Measurements from ENCODE around the gene CSNK1D.

Gene CSNK1D

DNA sequence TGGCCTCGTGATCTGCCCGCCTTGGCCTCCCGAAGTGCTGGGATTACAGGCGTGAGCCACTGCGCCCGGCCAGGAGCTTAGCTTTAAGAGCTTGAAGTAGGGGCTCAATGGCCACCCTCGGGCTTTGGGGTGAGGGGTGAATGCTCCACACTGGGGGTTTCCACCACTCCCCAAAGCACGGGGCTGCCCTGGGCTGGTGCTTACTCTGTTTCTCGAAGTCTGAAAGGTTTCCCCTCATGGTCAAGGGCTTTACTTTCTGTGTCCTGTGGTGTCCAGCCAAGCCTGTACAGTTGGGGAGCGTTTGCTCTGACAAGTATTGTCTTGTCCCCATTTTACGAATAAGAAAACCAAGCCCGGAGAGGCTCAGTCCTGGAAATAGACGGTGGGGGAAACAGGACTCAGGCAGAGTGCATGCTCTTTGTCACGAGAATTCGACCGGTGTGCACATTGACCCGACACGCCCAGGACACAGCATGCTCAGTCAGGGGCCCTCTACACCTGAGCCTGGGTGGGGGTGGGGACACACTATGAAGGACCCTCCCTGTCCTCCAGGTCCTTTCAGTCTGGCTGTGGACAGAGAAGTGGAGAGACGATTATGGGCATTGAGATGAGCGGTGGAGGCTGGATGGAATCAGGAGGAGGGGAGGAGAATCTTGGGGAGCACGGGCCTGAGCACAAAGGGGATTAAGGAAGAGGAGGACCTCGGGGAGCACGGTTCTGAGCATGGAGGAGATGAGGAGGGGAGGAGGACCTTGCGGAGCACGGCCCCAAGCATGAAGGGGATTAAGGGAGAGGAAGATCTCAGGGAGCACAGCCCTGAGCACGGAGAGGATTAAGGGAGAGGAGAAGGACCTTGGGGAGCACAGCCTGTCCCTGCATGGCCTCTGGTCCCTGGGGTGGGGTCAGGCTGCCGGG, 36.4 kb upstream of the CSNK1D start:
- no peak for DNase-seq

DNA sequence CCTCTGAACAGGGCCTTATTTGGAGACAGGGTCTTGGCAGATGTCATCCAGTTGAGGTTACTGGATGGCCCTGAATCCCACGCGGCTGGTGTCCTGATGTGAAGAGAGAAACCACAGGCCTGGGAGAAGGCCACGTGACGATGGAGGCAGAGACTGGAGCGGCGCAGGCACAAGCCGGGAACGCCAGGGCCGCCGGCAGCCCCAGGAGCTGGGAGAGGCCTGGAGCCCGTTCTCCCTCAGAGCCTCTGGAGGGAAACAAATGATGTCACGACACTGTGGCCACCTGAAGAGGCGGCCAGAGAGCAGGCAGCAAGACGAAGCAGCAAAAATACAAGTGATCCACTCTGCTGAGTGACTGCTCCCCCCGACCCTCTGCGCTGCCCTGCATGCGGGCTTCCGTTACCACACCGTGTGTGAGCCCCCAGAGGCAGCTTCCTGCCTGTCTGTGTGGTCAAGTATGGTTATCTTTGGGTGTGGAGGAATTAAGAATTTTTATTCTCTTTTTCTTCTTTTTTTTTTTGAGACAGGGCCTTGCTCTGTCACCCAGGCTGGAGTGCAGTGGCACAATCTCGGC, 32.3 kb upstream of the CSNK1D start:
- no peak for DNase-seq

DNA sequence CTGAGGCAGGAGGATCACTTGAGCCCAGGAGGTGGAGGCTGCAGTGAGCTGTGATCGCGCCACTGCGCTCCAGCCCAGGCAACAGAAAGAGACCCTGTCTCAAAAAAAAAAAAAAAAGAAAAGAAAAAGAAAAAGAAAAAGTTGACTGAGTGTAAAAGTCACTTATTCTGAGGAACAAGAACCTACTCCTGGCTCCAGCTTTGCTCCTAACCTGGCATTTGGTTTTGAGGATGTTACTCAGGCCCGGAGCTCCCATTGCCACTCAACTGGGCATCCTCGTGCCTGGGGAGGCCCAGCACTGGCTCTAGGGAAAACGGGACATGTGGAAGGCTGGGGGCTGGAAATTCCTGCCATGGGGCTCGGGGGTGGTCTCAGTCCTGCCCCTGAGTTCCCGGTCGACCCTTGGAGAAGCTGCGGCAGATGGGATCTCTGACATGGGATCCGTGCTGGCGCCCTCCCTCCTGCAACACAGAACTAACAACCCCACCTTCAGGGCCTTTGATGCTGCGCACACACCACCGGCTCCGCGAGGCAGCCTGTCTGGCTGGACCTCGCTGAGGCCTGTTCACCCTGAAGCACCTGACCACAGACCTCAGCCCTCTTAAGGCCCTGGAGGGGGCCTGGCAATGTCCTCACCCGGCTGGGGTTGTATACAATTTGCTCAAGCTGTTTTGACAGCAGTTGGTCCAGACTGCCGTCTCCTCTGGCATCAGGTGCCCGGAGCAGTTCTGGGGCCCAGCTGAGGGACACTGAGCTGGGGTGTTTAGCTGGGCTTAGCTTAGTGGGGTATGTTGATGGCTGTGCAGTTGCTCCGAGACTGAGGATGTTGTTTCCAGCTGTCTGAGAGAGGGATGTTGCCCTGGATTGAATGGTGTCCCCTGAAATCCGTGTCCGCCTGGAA, 31.6 kb upstream of the CSNK1D start:
- DNase-seq = peak; percentile 51

DNA sequence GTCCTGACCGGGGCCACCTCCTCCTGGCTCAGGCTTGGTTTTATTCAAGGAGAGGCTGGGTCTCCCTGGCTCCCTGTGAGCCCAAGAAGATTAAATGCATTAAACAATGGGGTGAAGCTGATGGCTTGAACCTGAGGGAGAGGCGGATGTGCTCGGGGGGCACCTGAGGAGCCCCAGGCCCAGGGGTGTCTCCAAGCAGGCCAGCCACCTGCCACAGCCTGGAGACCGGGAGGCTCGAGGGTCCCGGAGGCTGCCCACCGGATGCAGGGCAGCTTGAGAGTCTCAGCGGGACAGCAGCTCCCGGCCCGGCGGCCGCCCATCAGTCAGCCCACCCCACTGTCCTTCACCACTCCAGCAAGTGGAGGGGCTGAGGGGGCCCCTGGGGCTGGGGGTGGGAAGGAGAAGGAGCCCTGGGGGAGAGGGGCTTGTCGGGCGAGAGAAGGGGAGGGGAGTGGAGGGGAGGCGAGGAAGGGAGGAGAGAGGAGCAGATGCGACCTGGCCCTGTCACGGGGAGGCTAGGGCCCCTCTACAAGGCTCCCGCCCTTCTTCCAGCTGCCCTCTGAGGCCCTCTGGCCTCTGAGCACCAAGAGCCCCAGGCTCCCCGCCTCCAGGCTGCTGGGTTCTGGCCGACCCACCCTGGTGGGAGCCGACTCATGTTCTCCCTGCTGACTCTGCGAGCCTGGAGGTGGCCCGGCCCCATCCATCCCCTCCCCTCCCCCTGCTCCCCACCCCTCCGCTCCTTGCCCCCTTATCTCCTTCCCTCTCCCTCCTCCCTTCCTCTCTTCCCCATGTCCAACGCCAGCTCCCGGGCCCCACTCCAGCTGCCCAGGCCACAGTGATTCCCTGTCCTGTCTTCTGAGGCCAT, 30.7 kb upstream of the CSNK1D start:
- no peak for DNase-seq

DNA sequence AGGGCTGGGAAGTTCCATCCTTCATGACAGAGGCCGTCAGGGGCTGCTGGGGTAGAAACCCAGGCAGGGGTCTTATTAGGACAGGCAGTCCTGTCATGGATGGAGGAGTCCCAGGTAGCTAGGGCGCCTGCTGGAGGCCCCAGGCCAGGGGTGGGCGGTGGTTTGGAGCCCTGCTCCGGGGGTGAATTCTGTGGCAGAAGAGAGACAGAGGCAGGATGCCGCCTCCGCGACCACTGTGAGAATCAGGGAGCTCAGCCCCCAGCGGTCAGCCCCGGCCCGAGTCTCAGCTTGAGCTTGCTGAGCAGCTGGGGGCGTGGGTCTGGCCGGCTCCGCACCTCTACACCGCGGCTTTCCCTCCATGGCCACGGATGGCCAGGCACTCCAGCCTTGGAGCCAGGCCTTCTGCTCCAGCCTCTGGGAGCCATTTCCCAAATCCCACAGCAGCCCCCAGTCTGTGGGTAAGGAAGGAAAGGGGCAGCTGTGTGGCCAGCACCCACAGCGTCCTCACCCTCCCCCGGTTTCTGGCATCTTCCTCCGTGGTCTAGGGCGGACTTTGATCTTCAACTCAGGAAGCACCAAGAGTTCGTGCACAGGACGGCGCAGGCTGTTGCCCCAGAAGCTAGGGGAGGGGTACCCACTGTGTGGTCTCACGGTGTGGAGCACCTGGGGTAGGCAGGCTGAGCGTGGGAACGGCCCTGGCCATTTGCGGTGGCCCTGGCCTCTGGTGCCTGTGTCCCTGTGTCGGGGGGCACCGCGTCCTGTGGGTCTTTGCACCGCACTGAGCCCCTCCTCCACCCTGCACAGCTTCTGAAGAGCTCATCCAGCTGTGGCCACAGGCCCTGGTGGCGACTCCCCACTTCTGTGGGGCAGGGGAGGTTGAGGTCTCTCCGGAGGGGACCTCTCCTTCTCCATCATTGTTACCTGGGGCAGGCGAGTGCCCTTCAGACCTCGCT, 29.8 kb upstream of the CSNK1D start:
- DNase-seq = peak; percentile 64

DNA sequence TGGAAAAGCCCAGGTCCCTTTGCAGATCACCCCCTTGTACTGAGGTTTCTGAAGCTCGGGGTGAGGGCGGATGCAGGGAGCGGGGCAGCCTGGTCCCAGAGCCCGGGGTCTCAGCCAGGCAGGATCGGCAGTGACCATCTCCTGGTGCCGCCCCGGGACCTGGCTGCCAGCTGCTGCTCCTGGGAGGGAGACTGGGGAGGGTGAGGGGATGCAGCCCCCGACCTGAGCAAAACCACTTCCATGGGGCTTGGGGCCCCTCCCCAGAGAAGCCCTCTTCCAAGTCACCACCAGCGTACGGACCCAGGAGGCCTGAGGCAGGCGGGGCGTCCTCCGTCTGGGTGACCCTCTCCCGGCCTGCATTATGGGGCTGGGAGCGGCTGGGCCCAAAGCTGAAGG, 29.1 kb upstream of the CSNK1D start:
- no peak for DNase-seq

DNA sequence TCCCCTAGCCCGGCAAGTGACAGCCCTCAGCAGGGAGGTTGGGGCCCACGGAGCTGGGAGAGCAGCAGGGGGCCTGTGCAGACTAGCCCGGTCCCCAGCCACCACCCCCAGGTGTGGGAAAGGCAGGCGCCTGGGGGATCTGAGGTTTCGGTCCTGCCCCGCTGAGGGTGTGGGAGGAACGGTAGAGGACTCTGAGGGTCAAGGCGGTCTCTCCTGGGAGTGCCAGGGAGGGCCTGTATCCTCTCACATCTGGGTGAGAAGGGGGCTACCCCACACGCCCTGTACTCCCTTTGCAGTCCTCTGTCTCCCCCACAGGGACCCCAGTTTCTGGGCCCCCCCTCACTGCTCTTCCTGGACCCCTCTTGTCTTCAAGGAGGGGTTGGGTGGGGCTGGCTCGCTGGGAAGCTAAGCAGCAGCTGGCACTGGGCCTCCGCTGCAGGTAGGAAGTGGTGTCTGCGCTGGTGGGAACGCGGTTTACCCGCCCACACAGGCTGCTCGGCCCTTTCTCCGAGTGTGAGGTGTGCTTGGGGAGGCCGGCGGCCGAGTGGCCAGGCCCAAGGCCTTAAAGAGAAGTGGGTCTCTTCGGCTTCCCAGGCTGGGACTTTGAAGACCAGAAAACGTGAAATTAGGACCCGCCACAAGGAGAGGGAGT, 28.5 kb upstream of the CSNK1D start:
- DNase-seq = peak; percentile 86

DNA sequence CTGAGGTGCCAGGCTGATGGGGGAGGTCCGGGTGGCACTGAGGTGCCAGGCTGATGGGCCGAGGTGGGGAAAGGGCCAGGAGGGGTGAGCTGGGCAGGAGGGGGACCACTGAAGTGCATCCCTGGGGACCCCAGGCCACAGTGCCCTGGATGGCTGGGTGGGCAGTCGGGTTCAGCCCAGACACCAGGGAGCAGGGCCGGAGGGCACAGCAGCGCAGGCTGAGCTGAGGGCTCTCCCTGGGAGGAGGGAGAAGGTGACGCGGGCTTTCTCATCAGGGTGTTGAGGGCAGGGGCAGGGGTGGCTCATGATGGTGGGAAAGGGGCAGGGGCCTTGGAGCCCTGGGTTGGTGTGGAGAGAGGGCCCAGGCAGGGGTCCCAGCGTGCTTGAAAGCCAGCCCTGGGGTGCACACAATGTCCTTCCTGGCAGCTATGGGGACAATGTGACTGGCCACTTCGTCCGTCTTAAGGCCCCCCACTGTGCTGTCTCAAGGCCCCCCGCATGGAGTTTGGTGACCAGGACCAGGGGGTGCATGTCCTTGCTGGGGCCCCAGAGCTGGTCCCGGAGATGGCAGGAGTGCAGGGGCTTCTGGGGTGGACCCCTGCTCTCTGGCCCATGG, 27.9 kb upstream of the CSNK1D start:
- DNase-seq = no peak

DNA sequence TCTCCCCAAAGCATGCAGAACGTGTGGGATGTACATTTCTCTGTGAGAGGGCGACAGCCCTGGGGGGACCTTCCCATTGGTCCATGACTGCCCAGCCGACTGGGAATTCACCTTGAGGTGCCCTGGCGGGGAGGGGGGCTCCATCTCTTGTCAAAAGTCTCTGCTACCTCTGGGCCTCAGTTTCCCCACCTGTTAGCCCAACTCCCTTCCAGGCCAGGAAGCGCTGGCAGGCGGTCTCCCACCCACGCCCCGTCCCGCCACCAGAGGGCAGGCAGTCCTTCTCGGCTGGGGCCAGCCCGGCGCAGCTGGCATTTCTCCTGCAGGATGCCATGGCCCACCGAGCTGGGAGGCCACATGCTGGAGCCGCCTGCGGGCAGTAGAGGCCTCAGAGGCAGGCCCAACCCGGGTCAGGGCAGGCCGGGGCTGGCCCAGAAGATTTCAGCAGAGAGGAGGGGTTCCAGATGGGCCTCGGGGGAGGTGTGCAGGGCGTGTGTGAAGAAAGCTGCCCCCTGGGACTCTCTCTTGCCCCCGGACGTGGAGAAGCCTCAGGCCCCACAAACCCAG, 27.3 kb upstream of the CSNK1D start:
- DNase-seq = peak; percentile 86

DNA sequence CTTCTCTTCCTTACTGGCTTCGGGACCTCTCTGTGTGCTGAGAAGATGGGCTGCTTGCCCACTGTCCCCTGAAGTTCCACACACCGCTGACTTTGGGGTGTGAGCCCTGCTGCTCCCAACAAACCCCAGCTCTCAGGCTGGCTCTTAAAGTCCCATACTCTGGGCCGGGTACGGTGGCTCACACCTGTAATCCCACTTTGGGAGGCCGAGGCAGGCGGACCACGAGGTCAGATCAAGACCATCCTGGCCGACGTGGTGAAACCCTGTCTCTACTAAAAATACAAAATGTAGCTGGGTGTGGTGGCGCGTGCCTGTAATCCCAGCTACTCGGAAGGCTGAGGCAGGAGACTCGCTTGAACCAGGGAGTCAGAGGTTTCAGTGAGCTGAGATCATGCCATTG, 26.7 kb upstream of the CSNK1D start:
- peak; percentile 39 for DNase-seq

DNA sequence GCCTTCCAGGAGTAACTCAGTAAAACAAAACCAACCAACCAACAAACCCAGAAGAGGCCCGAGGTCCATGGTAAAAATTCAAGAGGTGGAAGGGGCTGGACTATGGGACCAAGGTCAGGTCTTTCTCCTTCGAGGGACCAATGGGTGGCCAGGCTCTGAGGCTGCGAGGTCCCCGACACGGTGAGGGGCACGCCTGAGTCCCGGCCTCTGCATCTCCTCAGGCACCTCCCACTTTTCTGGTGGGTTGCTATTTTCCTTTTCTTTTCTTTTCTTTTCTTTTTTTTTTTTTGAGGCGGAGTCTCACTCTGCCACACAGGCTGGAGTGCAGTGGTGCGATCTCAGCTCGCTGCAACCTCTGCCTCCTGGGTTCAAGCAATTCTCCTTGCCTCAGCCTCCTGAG, 26.0 kb upstream of the CSNK1D start:
- peak; percentile 75 for DNase-seq

DNA sequence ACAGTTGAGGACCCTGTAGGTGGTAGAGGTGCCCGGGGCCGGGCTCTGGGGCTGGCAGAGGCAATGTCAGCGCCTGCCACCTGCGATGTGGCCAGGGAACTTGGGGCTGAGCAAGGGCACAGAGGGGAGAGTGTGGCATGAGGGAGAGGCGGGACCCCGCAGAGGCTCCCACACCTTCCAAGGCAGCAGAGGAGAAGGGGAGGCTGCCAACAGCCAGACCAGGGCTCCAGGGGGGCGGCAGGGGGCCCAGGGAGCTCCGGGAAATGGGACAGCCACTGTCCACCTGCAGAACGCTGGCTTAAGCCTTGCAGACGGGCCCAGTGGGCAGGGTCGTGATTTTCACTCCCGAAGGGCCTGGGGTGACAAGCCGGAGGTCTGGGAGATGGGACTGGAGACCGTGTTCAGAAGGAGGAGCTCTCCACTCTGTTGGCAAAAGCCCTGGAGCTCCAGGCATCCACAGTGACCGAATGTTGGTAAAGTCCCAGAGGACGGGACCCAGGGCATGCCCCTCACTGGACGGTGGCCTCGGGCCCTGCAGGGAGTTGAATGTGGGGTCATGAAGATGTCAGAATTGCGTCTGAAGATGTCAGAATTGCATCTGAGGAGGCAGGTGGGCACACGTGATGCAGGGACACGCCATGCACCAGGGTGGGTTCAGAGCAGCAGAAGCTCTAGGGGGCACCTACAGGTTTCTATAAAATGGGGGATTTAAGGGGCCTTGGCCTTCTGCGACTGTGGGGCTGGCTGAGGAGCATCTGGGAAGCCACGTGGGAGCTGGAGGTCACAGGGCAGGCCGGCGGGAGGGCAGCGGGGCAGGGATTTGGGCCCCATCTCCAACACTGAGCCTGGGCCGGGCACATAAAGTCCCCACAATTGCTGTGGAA, 25.3 kb upstream of the CSNK1D start:
- DNase-seq = peak; percentile 63

DNA sequence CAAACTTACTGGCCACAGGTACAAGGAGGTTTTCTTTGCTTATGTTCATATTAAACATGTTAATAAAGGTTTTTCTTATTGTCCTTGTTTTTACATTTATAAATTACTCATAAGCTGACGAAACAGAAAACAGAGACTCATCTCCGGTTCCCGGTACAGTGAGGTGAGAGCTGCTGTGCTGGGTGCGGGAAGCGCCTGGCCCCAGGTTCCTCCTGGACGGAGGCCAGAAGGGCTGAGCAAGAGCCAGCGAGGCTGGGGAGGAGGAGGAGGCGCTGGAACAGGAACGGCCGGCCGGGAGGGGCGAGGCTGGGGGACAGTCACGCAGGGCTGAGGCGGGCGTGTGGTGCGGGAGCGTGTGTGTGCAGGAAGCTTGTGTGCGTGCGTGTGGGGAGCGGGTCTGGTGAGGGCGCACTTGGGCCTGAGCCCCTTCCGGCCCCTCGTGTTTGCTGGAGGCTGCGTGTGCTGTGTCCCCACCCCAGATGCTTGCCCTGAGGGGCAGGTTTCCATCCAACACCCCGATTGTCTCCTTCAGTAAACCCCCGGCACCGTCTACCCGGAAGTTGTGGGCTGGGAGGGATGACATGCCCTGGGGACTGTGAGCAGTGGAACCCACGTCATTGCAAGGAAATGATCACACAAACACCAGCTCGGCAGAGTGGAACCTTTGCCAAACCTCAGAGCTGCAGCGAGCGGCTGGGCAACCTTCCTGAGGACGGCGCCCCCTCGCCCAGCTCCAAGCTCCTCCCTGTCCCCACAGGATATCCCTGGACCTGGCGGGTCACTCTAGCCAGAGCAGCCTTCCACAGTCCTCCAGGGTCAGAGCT, 24.4 kb upstream of the CSNK1D start:
- peak; percentile 95 for DNase-seq

DNA sequence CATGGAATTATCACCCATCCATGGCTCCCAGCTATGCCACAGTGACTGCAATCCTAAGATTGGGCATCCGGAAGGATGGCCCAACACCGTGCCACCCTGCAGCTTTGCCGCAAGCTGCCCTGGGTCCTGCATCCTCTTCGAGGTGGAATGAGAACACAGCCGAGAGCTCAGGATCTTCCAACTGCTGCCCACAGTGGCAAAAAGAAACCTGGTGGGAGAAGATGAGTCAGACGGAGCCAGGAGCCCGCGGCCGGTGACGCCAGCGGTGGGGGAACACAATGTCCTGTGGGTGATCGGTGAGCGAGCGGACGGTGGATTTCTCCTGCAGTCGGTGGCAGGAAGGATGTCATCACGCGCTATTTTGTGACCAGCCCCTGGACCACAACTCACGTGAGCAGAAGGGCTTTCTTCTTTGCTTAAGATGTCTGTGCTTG, 23.8 kb upstream of the CSNK1D start:
- peak; percentile 94 for DNase-seq

DNA sequence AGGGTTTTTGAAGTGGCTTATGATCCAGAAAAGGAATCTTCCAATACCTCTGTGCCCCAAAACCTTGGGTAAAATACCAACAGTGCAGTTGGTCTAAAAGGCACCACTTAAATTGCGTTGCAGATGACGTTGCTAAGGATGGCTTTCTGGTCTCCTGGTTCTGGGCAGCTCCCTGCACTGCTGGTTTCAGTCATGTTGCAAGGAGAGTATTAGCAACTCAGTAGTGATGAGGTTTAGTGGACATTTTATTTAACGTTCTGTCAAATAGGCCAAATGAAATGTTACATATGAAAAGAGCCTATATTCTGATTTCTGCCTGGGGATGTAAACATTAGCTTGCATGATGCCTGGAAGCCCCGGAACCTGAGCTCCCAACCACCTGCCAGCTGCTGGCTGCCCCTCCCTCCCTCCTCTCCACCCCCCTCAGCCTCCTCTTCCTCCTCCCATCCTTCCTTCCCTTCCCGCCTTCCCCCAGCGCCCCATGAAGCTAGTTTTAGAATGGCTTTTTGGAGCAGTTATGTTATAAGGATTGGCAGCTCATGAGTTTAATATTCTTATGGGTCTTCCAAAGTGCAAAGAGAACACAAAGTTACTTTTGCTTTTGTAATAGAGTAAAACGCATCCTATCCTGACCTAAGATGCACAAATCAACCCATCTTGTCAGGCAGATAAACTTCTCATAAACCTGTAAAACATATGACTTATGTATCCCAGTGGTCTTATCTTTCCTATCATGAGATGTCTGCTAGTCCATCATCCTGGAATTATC, 23.2 kb upstream of the CSNK1D start:
- DNase-seq = no peak

DNA sequence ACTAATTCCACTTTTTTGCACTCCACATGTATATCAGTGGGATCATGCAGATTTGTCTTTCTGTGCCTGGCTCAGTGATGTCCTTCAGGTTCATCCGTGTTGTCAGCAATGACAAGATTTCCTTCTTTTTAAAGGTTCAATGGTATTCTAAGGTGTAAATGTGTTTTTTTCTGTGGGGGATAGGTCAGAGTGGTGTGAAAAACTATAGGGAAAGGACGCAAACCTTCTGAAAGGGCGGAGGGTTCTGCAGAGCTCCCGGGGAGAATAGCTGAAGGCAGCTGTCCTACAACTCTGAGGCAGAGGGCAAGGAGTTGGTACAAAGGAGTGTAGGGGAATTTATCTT, 21.9 kb upstream of the CSNK1D start:
- DNase-seq = no peak
